HCT116 (cell line): Measurements from ENCODE around the gene SPDYE3. TPM values are rescaled to one million over a fixed set of nuclear protein-coding genes. Genes with fewer than 3 reads are reported as not detected.
"Not testable (repeated sequence)": the region's sequence is repeated elsewhere in the genome, so short reads cannot be mapped to it uniquely, and the experiment has no call there.

Source experiments
- ATAC-seq: fragments of 200-7000 bp; cut with Tn5 transposase; 2 replicates; pipeline ENCODE4 v1.9.1; 2020; ENCODE audit warnings: mild to moderate bottlenecking, moderate library complexity
- BruUV-seq: library from RNA; stranded (reverse); fragments of 400-500 nt; replicated peaks from 2 replicates; lab custom pipeline; 2021; lab: Mats Ljungman, UMichigan
- CTCF ChIA-PET: fragments of 300-600 bp; sonication (Branson Sonifier 250); formaldehyde crosslinking; loops from one replicate; lab custom pipeline; 2021; ENCODE audit warnings: antibody characterized with exemption; lab: Charles Lee
- POLR2A ChIA-PET: fragments of 300-600, 350-600 bp; sonication (Branson Sonifier 250); formaldehyde crosslinking; loops from one replicate; lab custom pipeline; 2021; ENCODE audit warnings: antibody characterized with exemption; lab: Charles Lee
- RAD21 ChIA-PET, 2 experiments: fragments of 300-600 bp; sonication (Branson Sonifier 250); formaldehyde crosslinking; loops; one replicate each; lab custom pipeline; 2023; ENCODE audit warnings: low total read pairs in 2 of 2; ENCODE audit not compliant: uncharacterized antibody in 2 of 2, unreplicated experiment in 2 of 2, low non-redundant PET in 1 of 2; lab: Charles Lee
- DNase-seq: peaks from one replicate; pipeline ENCODE4 v3.0.0-alpha.2; 2010; ENCODE audit warnings: low read depth, low spot score
- H2AFZ ChIP-seq: fragments of 200-600 bp; shearing (Covaris generic), sonication (generic); 2 replicates; pipeline ENCODE4 v1.6.1; 2017; ENCODE audit warnings: low read depth, mixed run types, mixed read lengths, antibody characterized with exemption, low read length; ENCODE audit not compliant: poor library complexity, severe bottlenecking
- H3K27ac ChIP-seq: 2 replicates; pipeline ENCODE4 v1.5.1; 2012; ENCODE audit warnings: low read depth, low read length
- H3K27me3 ChIP-seq: fragments of 200-600 bp; sonication (generic); 2 replicates; pipeline ENCODE4 v1.6.1; 2016; ENCODE audit warnings: mixed run types, low read length, mixed read lengths; ENCODE audit not compliant: insufficient read depth
- H3K36me3 ChIP-seq, 2 experiments: fragments of 200-500 bp in 1 of 2; fragments of 200-600 bp in 1 of 2; sonication (Bioruptor generic) in 1 of 2; sonication (generic) in 1 of 2; 2 replicates each; pipeline versions ENCODE4 v1.5.1 to v1.6.1; 2014 to 2016; ENCODE audit warnings: low read length in 2 of 2, inconsistent platforms in 1 of 2, mixed read lengths in 1 of 2, mixed run types in 1 of 2; ENCODE audit not compliant: insufficient read depth in 2 of 2, control insufficient read depth in 1 of 2
- H3K4me1 ChIP-seq, 2 experiments: fragments of 200-600 bp in 1 of 2; sonication (generic) in 1 of 2; 2 replicates each; pipeline versions ENCODE4 v1.5.1 to v1.6.1; 2012 to 2017; ENCODE audit warnings: low read length in 2 of 2, inconsistent platforms in 1 of 2, mild to moderate bottlenecking in 1 of 2, mixed read lengths in 1 of 2, mixed run types in 1 of 2, moderate library complexity in 1 of 2; ENCODE audit not compliant: insufficient read depth in 2 of 2, control insufficient read depth in 1 of 2
- H3K4me2 ChIP-seq: fragments of 200-600 bp; sonication (generic); 2 replicates; pipeline ENCODE4 v1.6.1; 2017; ENCODE audit warnings: mixed run types, low read length, mixed read lengths
- H3K4me3 ChIP-seq, 2 experiments: fragments of 200-600 bp in 1 of 2; sonication (generic) in 1 of 2; replicated peaks in 1 of 2; 2 replicates each; pipeline ENCODE4 v1.5.1; 2011 to 2016; ENCODE audit warnings: low read length in 2 of 2, control low read depth in 1 of 2, low read depth in 1 of 2, mild to moderate bottlenecking in 1 of 2, mixed read lengths in 1 of 2, mixed run types in 1 of 2
- H3K79me2 ChIP-seq: fragments of 200-600 bp; sonication (generic); 2 replicates; pipeline ENCODE4 v1.6.1; 2017; ENCODE audit warnings: mild to moderate bottlenecking, mixed run types, low read length, moderate library complexity, mixed read lengths; ENCODE audit not compliant: insufficient read depth
- H3K9ac ChIP-seq: fragments of 200-600 bp; sonication (generic); 2 replicates; pipeline ENCODE4 v1.6.1; 2016; ENCODE audit warnings: low read length, mixed read lengths
- H3K9me2 ChIP-seq: fragments of 200-600 bp; sonication (generic), shearing (Covaris generic); 2 replicates; pipeline ENCODE4 v1.6.1; 2017; ENCODE audit warnings: mixed run types, mild to moderate bottlenecking, moderate library complexity; ENCODE audit not compliant: insufficient read depth
- H3K9me3 ChIP-seq, 2 experiments: fragments of 200-500 bp in 1 of 2; fragments of 200-600 bp in 1 of 2; sonication (Bioruptor generic) in 1 of 2; sonication (generic) in 1 of 2; 2 replicates each; pipeline ENCODE4 v1.6.1; 2014 to 2017; ENCODE audit warnings: low read length in 2 of 2, mixed read lengths in 2 of 2, inconsistent platforms in 1 of 2, low read depth in 1 of 2, mild to moderate bottlenecking in 1 of 2, mixed run types in 1 of 2, moderate library complexity in 1 of 2; ENCODE audit not compliant: control insufficient read depth in 1 of 2, insufficient read depth in 1 of 2
- H4K20me1 ChIP-seq: fragments of 200-600 bp; sonication (generic), shearing (Covaris generic); 2 replicates; pipeline ENCODE4 v1.6.1; 2017; ENCODE audit warnings: mixed run types, mild to moderate bottlenecking, moderate library complexity; ENCODE audit not compliant: insufficient read depth
- CBX3 ChIP-seq: IDR thresholded peaks from 2 replicates; pipeline ENCODE4 v1.6.1; 2012; ENCODE audit warnings: low read depth
- CTCF ChIP-seq, 3 experiments: fragments of 200-600 bp in 1 of 3; sonication (generic) in 1 of 3; IDR thresholded peaks in 2 of 3; conservative IDR thresholded peaks in 1 of 3; 2 replicates each; pipeline ENCODE4 v1.5.1; 2012 to 2017; ENCODE audit warnings: low read depth in 2 of 3, low read length in 2 of 3, antibody characterized with exemption in 1 of 3, borderline replicate concordance in 1 of 3, control low read depth in 1 of 3, mild to moderate bottlenecking in 1 of 3, mixed read lengths in 1 of 3, mixed run types in 1 of 3, moderate library complexity in 1 of 3; ENCODE audit not compliant: insufficient read depth in 1 of 3
- RAD21 ChIP-seq: IDR thresholded peaks from 2 replicates; pipeline ENCODE4 v1.6.1; 2012; ENCODE audit warnings: low read depth, mild to moderate bottlenecking
- intact Hi-C: fragments of 100-400 bp; cut with micrococcal nuclease; formaldehyde crosslinking; loops from 2 replicates; pipeline ENCODE4 v1.10.0; 2022
- total RNA-seq: library from RNA; stranded (reverse); gene quantifications from one replicate; pipeline ENCODE4 v1.2.1, GENCODE V29; 2021; ENCODE audit not compliant: unreplicated experiment

The SPDYE3 gene
- total RNA-seq, 1 experiment from 2014 or later, result not detected

- RAD21 ChIA-PET, H3K9ac ChIP-seq, H3K4me3 ChIP-seq, H3K9me3 ChIP-seq, H3K4me2 ChIP-seq, DNase-seq, POLR2A ChIA-PET, H3K9me2 ChIP-seq, H3K27me3 ChIP-seq, H3K27ac ChIP-seq, H2AFZ ChIP-seq, BruUV-seq, H4K20me1 ChIP-seq: not testable (repeated sequence)
- TF ChIP-seq CBX3, result 0 out of 2 replicates have a peak, but pooled peaks have one; percentile 31
- TF ChIP-seq RAD21, result peak; percentile 33; the same call in 1 of the 2 replicates
- Histone ChIP-seq H3K36me3 (peaks cover 39 to 42% of the 10 kb centered on the region in 2 experiments), H3K79me2 (peaks cover 74% of the 10 kb centered on the region), H3K4me1 (peaks cover 4 to 12% of the 10 kb centered on the region in 2 experiments; a peak in 3 of 4 replicates)
- intact Hi-C loops, result loop anchor here (5.0 kb wide), 1 partner anchor 212 kb away; no protein-coding TSS in a partner anchor
- ATAC-seq, result peak; percentile 24
- CTCF ChIA-PET, result interaction anchor here (0.9 to 1.9 kb wide), 6 partner anchors 7 to 242 kb away, joined by 3 to 7 read pairs (median 3); no protein-coding TSS in a partner anchor
Measured at GRCh38 chr7:100344124-100344559, 36.6 kb downstream of the SPDYE3 start.

GRCh38 chr7:100344560-100345287 lies 37.2 kb downstream of the SPDYE3 start:
- H3K4me1 ChIP-seq, result peaks cover 4 to 12% of the 10 kb centered on the region in 2 experiments; a peak in 3 of 4 replicates
- H4K20me1 ChIP-seq, H3K4me3 ChIP-seq, H3K4me2 ChIP-seq, H3K9me3 ChIP-seq, POLR2A ChIA-PET, H3K27me3 ChIP-seq, H2AFZ ChIP-seq, RAD21 ChIA-PET, H3K9me2 ChIP-seq, H3K9ac ChIP-seq, BruUV-seq: not testable (repeated sequence)
- H3K79me2 ChIP-seq, result peaks cover 73% of the 10 kb centered on the region
- TF ChIP-seq CTCF (IDR thresholded peaks at IDR 0.05 in 2 of 3, conservative IDR thresholded peaks at IDR 0.05 in 1 of 3; ENCODE audit: borderline replicate concordance in 1 of 3, insufficient read depth in 1 of 3, low read depth in 2 of 3, low read length in 2 of 3), result peak; percentile 48 to 91 (median 69); a peak in 5 of 6 replicates
- CTCF ChIA-PET, result interaction anchor here (0.9 to 1.9 kb wide), 7 partner anchors 8 to 242 kb away, joined by 3 to 7 read pairs (median 3); no protein-coding TSS in a partner anchor
- H3K27ac ChIP-seq, result 0 out of 2 replicates have a peak overlapping the region, but pooled peaks have one; percentile 32
- peak; percentile 96 for ATAC-seq
- peaks cover 45 to 47% of the 10 kb centered on the region in 2 experiments for H3K36me3 ChIP-seq
- intact Hi-C loops, result loop anchor here (5.0 kb wide), 1 partner anchor 212 kb away; no protein-coding TSS in a partner anchor
- DNase-seq, result peak; percentile 8
